HUES64 (cell line): Measurements from ENCODE around the gene ARHGAP8.

Experiments
- H3K27ac ChIP-seq: 2 replicates; pipeline ENCODE4 v1.7.0; 2013; ENCODE audit warnings: low read depth, low read length, inconsistent platforms
- H3K27me3 ChIP-seq: 2 replicates; pipeline ENCODE4 v1.6.1; 2013; ENCODE audit warnings: mild to moderate bottlenecking, low read length; ENCODE audit not compliant: insufficient read depth
- H3K36me3 ChIP-seq: 2 replicates; pipeline ENCODE4 v1.6.1; 2013; ENCODE audit warnings: mild to moderate bottlenecking, low read length; ENCODE audit not compliant: insufficient read depth
- H3K4me1 ChIP-seq: 2 replicates; pipeline ENCODE4 v1.6.1; 2013; ENCODE audit warnings: mild to moderate bottlenecking, low read length, moderate library complexity; ENCODE audit not compliant: insufficient read depth
- H3K4me3 ChIP-seq: 2 replicates; pipeline ENCODE4 v1.5.1; 2013; ENCODE audit warnings: mild to moderate bottlenecking, low read length, moderate library complexity
- H3K9ac ChIP-seq: 2 replicates; pipeline ENCODE4 v1.6.1; 2013; ENCODE audit warnings: mild to moderate bottlenecking, low read depth, low read length
- H3K9me3 ChIP-seq: 2 replicates; pipeline ENCODE4 v1.6.1; 2013; ENCODE audit warnings: low read depth, low read length; ENCODE audit not compliant: insufficient read depth
- WGBS: fragments of 150-250, 120-280 bp; methylation state at CpG from one replicate; pipeline ENCODE4 v1.1.7; 2013; ENCODE audit warnings: missing lambda C conversion rate; 5-methylcytosine and 5-hydroxymethylcytosine counted together

ARHGAP8 gene

DNA sequence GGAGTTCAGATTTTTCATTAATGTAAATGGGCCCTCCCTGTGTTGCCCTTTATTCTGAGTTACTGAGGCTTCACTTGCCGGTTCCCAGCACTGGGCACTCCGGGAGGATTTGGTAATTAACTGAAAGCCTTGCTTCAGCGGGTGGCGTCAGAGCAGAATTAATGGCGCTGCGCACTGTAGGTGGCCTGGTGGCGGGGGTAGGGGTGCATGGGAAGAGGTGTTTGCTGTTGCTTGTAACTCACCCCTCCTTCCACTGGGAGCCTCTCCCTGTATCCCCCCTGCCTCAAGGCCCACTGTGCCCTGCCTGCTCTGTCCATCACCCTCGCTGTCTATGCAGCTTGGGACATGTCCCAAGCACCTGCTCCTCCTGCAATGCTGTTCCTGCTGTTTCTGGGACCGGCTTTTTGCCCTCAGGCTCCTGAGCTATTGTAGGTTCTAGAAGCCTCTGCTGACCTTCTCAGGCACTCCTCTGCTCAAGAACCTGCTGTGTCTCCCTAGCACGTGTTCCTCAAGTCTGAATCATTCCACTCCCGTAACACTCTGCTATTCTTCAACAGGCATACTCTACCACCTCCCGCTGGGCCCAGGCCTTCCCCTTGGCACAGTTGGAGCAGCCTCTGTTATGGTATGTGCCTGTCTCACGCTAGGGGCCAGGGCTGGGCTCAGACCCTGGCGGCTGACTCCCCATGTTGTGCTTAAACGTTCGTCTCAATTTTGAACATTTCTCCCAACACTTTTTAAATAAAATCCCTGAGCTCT, 24.4 kb downstream of the ARHGAP8 start:
- 89% methylated on average over 16 of the region's 16 CpGs for WGBS
- Histone ChIP-seq H3K27ac (no peak overlapping the region), H3K4me3 (no peak overlapping the region), H3K36me3 (no peaks in the 10 kb centered on the region), H3K4me1 (no peaks in the 10 kb centered on the region), H3K9me3 (peaks cover 7% of the 10 kb centered on the region), H3K27me3 (no peaks in the 10 kb centered on the region), H3K9ac (no peak overlapping the region)

GRCh38 chr22:44777364-44777755, 25.0 kb downstream of the ARHGAP8 start:
- no peak overlapping the region for H3K9ac ChIP-seq
- WGBS = 88% methylated on average over 2 of the region's 2 CpGs
- H3K27ac ChIP-seq = no peak overlapping the region
- no peaks in the 10 kb centered on the region for H3K27me3 ChIP-seq
- no peak overlapping the region for H3K4me3 ChIP-seq
- peaks cover 7% of the 10 kb centered on the region for H3K9me3 ChIP-seq
- H3K4me1 ChIP-seq = no peaks in the 10 kb centered on the region
- H3K36me3 ChIP-seq = no peaks in the 10 kb centered on the region

- WGBS = 95% methylated on average over 17 of the region's 17 CpGs
- no peak overlapping the region for H3K27ac ChIP-seq
- H3K4me3 ChIP-seq = no peak overlapping the region
- H3K36me3 ChIP-seq = no peaks in the 10 kb centered on the region
- H3K27me3 ChIP-seq = no peaks in the 10 kb centered on the region
- H3K9me3 ChIP-seq = no peaks in the 10 kb centered on the region
- no peaks in the 10 kb centered on the region for H3K4me1 ChIP-seq
- H3K9ac ChIP-seq = no peak overlapping the region
Measured at GRCh38 chr22:44780876-44781449, 28.6 kb downstream of the ARHGAP8 start.

- Histone ChIP-seq H3K9ac (no peak overlapping the region), H3K9me3 (no peaks in the 10 kb centered on the region), H3K4me1 (no peaks in the 10 kb centered on the region), H3K4me3 (no peak overlapping the region), H3K27me3 (no peaks in the 10 kb centered on the region), H3K27ac (no peak overlapping the region), H3K36me3 (peaks cover 10% of the 10 kb centered on the region)
- WGBS = 82% methylated on average over 17 of the region's 17 CpGs
Measured at GRCh38 chr22:44782363-44782963, 30.1 kb downstream of the ARHGAP8 start.

GRCh38 chr22:44783091-44783490, 30.7 kb downstream of the ARHGAP8 start:
- Histone ChIP-seq H3K36me3 (peaks cover 14% of the 10 kb centered on the region), H3K27ac (no peak overlapping the region), H3K4me1 (no peaks in the 10 kb centered on the region), H3K9me3 (no peaks in the 10 kb centered on the region), H3K27me3 (no peaks in the 10 kb centered on the region), H3K9ac (no peak overlapping the region), H3K4me3 (no peak overlapping the region)
- 69% methylated on average over 10 of the region's 10 CpGs for WGBS

DNA sequence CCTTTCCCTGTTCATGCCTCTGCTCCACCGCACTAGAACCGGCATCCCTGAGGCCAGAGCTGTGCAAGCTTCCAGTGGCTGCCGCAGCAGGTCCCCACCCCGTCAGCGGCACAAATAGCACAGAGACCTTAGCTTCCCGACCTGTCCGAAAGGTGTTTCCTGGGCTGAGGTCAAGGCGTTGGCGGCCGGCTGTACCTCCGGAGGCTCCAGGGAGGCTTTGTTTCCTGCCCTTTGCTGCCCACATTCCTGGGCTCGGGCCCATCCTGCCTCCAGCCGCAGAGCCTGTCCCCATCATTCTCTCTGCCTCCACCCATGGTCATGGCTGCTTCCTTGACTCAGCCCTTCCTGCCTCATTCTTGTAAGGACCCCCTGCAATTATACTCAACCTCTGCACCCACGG, 31.2 kb downstream of the ARHGAP8 start:
- H3K4me1 ChIP-seq = no peaks in the 10 kb centered on the region
- H3K9me3 ChIP-seq = no peaks in the 10 kb centered on the region
- H3K4me3 ChIP-seq = no peak overlapping the region
- WGBS = 70% methylated on average over 14 of the region's 14 CpGs
- H3K27me3 ChIP-seq = no peaks in the 10 kb centered on the region
- H3K9ac ChIP-seq = no peak overlapping the region
- no peak overlapping the region for H3K27ac ChIP-seq
- H3K36me3 ChIP-seq = peaks cover 14% of the 10 kb centered on the region

- 94% methylated on average over 23 of the region's 23 CpGs for WGBS
- Histone ChIP-seq H3K4me1 (no peaks in the 10 kb centered on the region), H3K9ac (no peak overlapping the region), H3K27me3 (no peaks in the 10 kb centered on the region), H3K9me3 (no peaks in the 10 kb centered on the region), H3K36me3 (peaks cover 14% of the 10 kb centered on the region), H3K27ac (no peak overlapping the region), H3K4me3 (no peak overlapping the region)
Measured at GRCh38 chr22:44786136-44786535, 33.8 kb downstream of the ARHGAP8 start.

GRCh38 chr22:44786610-44787009, 34.2 kb downstream of the ARHGAP8 start:
- Histone ChIP-seq H3K4me1 (no peaks in the 10 kb centered on the region), H3K9me3 (no peaks in the 10 kb centered on the region), H3K27me3 (no peaks in the 10 kb centered on the region), H3K27ac (no peak overlapping the region), H3K9ac (no peak overlapping the region), H3K4me3 (no peak overlapping the region), H3K36me3 (peaks cover 14% of the 10 kb centered on the region)
- WGBS = 98% methylated on average over 7 of the region's 7 CpGs

GRCh38 chr22:44787832-44788231, 35.5 kb downstream of the ARHGAP8 start:
- Histone ChIP-seq H3K9me3 (no peaks in the 10 kb centered on the region), H3K4me3 (no peak overlapping the region), H3K9ac (no peak overlapping the region), H3K36me3 (peaks cover 14% of the 10 kb centered on the region), H3K4me1 (no peaks in the 10 kb centered on the region), H3K27me3 (no peaks in the 10 kb centered on the region), H3K27ac (no peak overlapping the region)
- WGBS = 100% methylated on average over 2 of the region's 3 CpGs

- Histone ChIP-seq H3K27ac (no peak overlapping the region), H3K9me3 (no peaks in the 10 kb centered on the region), H3K9ac (no peak overlapping the region), H3K27me3 (no peaks in the 10 kb centered on the region), H3K36me3 (no peaks in the 10 kb centered on the region), H3K4me3 (no peak overlapping the region), H3K4me1 (peaks cover 22% of the 10 kb centered on the region)
- 87% methylated on average over 10 of the region's 10 CpGs for WGBS
Measured at GRCh38 chr22:44793106-44793505, 40.7 kb downstream of the ARHGAP8 start.

DNA sequence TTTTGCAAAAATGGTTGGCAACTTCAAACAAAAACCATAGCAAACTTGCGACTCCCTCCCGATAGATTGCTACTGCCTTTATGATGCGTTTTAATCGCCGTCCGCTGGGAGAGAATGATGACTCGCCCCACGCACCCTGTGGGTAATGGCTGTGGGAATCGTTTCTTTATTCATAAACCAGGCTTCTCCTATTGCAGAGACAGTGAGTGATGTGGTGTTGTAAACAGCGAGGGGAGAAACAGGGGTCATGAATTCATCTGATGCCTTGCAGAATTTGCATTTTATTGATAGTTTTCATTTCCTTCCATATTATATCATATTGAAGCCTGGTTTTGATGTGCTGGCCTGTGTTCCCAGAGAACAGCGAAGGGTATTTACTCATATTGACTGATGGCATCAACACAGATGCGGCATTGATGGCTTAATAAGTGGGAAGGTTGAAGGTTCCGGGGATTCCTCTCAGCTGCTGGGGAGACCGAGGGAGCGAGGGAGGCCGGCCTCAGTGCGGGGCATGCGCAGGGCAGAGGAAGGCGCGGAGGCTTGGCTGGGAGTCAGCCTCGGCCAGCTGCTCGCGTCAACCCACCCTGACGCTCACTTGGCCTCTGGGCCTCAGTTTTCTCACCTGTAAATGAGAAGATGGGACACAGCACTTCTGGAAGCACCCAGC, 41.3 kb downstream of the ARHGAP8 start:
- no peak overlapping the region for H3K27ac ChIP-seq
- H3K4me3 ChIP-seq = no peak overlapping the region
- H3K36me3 ChIP-seq = no peaks in the 10 kb centered on the region
- peaks cover 22% of the 10 kb centered on the region for H3K4me1 ChIP-seq
- WGBS = 85% methylated on average over 24 of the region's 24 CpGs
- no peaks in the 10 kb centered on the region for H3K27me3 ChIP-seq
- no peak overlapping the region for H3K9ac ChIP-seq
- H3K9me3 ChIP-seq = no peaks in the 10 kb centered on the region
